Prostate gland (tissue), 2 donors: Measurements from ENCODE around the gene E4F1. TPM values are rescaled to one million over a fixed set of nuclear protein-coding genes. Genes with fewer than 3 reads are reported as not detected.

Experiments used
- DNase-seq: peaks from one replicate; pipeline ENCODE4 v3.0.0-alpha.2; 2019; ENCODE audit warnings: low spot score
- H3K27ac ChIP-seq, 2 donors: fragments of 200-600 bp; sonication (generic); 2 replicates each; pipeline ENCODE4 v1.5.1; 2017 to 2019
- H3K27me3 ChIP-seq: fragments of 200-600 bp; sonication (generic); replicated peaks from 2 replicates; pipeline ENCODE4 v1.5.1; 2019; ENCODE audit not compliant: insufficient read depth
- H3K36me3 ChIP-seq, 2 donors: fragments of 200-600 bp; sonication (generic); 1 replicate in 1 of 2; 2 replicates in 1 of 2; pipeline versions ENCODE4 v1.5.1 to v1.8.1; 2017 to 2019
- H3K4me1 ChIP-seq: fragments of 200-600 bp; sonication (generic); replicated peaks from 2 replicates; pipeline ENCODE4 v1.5.1; 2019
- H3K4me3 ChIP-seq, 2 donors: fragments of 200-600 bp; sonication (generic); 2 replicates each; pipeline ENCODE4 v1.5.1; 2017 to 2019
- H3K9me3 ChIP-seq: fragments of 200-600 bp; sonication (generic); 2 replicates; pipeline ENCODE4 v1.5.1; 2017
- POLR2A ChIP-seq: fragments of 450-650 bp; IDR thresholded peaks from one replicate; pipeline ENCODE4 v1.6.1; 2016; ENCODE audit warnings: antibody characterized with exemption, mild to moderate bottlenecking
- POLR2AphosphoS5 ChIP-seq: sonication (generic); formaldehyde crosslinking; IDR thresholded peaks from one replicate; pipeline ENCODE4 v1.6.1; 2017; ENCODE audit warnings: antibody characterized with exemption
- WGBS: methylation state at CpG from one replicate; pipeline ENCODE4 v1.1.5; 2018; 5-methylcytosine and 5-hydroxymethylcytosine counted together
- intact Hi-C: fragments of 100-400 bp; cut with DNase I; formaldehyde crosslinking; loops from one replicate; pipeline ENCODE4 v1.14.2; 2022
- total RNA-seq, 2 donors: library from RNA; depleted of rRNA; stranded (reverse); fragments of >200 nt; gene quantifications; one replicate each; pipeline ENCODE4 v1.1.0, GENCODE V29; 2016
- TF ChIP-seq, protein P1 (sequence below), 4 experiments: fragments of 200-600 bp in 2 of 4; fragments of 450-650 bp in 2 of 4; sonication (generic) in 2 of 4; IDR thresholded peaks; 1 replicate in 3 of 4; 2 replicates in 1 of 4; pipeline ENCODE4 v1.5.1; 2016 to 2019; ENCODE audit warnings: antibody characterized with exemption in 4 of 4, mild to moderate bottlenecking in 2 of 4, moderate library complexity in 2 of 4

The E4F1 gene
- total RNA-seq, 2 donors from 2014 or later: 38.7 to 69.1 TPM

DNA sequence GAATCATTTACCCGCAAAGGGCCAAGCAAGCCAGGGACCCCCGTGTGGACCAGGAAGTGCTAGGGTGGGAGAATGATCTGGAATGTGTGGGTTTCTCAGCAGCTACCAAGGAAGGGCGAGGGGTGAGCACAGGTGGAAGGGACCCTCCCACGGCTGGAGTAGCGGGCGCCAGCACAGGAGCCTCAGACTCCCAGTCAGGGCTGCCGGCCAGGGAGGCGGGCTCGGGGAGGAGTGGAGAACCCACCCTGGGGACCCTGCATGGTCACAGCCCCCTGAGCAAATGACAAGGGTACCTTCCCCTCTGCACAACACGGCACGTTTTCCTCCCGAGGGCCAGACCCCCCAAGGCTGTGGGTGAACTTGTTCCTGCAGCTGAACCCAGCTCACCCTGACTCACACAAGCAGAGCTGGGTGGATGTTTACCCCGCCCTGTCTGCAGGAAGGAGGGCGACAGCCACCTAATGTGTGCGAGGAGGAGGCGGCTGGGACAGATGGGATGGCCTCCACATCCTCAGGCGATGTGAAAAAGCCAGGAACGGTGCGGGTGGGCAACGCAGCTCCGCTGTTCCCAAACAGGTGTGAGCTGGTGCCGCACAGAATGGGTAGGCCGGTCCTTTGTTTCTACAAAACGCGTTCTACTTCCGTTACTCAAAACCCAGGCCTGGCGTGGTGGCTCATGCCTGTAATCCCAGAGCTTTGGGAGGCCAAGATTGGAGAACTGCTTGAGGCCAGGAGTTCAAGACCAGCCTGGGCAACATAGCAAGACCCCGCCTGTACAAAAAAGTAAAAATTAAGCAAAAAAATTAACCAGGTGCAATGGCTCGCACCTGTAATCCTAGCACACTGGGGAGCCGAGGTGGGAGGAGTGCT lies 21.8 kb downstream of the E4F1 start:
- intact Hi-C loops: loop anchor here (10.0 kb wide), 1 partner anchor 220 kb away; the partner anchor contains the start of gene NHERF2
- no peak for DNase-seq
- TF ChIP-seq POLR2A (no peak), POLR2AphosphoS5 (no peak)
- TF ChIP-seq, protein P1, sequence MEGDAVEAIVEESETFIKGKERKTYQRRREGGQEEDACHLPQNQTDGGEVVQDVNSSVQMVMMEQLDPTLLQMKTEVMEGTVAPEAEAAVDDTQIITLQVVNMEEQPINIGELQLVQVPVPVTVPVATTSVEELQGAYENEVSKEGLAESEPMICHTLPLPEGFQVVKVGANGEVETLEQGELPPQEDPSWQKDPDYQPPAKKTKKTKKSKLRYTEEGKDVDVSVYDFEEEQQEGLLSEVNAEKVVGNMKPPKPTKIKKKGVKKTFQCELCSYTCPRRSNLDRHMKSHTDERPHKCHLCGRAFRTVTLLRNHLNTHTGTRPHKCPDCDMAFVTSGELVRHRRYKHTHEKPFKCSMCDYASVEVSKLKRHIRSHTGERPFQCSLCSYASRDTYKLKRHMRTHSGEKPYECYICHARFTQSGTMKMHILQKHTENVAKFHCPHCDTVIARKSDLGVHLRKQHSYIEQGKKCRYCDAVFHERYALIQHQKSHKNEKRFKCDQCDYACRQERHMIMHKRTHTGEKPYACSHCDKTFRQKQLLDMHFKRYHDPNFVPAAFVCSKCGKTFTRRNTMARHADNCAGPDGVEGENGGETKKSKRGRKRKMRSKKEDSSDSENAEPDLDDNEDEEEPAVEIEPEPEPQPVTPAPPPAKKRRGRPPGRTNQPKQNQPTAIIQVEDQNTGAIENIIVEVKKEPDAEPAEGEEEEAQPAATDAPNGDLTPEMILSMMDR (IDR thresholded peaks at IDR 0.05): no peak
- H3K27me3 ChIP-seq: no peaks in the 10 kb centered on the region
- H3K27ac ChIP-seq: no peak overlapping the region
- H3K9me3 ChIP-seq: no peaks in the 10 kb centered on the region
- H3K36me3 ChIP-seq: peaks cover 9 to 10% of the 10 kb centered on the region in 2 donors
- 92% methylated on average over 28 of the region's 30 CpGs for WGBS
- no peak overlapping the region for H3K4me3 ChIP-seq
- H3K4me1 ChIP-seq: no peaks in the 10 kb centered on the region

- 86% methylated on average over 17 of the region's 18 CpGs for WGBS
Measured at GRCh38 chr16:2246301-2246885, 23.0 kb downstream of the E4F1 start.

GRCh38 chr16:2250652-2251295 lies 27.4 kb downstream of the E4F1 start:
- WGBS: 4% methylated on average over 35 of the region's 35 CpGs
- H3K4me1 ChIP-seq: peaks cover 10% of the 10 kb centered on the region
- no peaks in the 10 kb centered on the region for H3K9me3 ChIP-seq
- TF ChIP-seq POLR2A (no peak), POLR2AphosphoS5 (no peak)
- TF ChIP-seq, protein P1 (IDR thresholded peaks at IDR 0.05): no peak
- DNase-seq: no peak
- no peaks in the 10 kb centered on the region for H3K27me3 ChIP-seq
- intact Hi-C loops: loop anchor here (5.0 to 10.0 kb wide), 2 partner anchors 46 to 93 kb away; partner anchors contain the start of genes MLST8 and TRAF7
- peak overlapping the region; percentile 73 to 84 for H3K4me3 ChIP-seq
- peak overlapping the region; percentile 88 to 94 for H3K27ac ChIP-seq
- peaks cover 10 to 20% of the 10 kb centered on the region in 2 donors for H3K36me3 ChIP-seq

More at GRCh38 chr16:2246301-2246885, 23.0 kb downstream of the E4F1 start:
- Histone ChIP-seq H3K36me3 (peaks cover 9 to 10% of the 10 kb centered on the region in 2 donors), H3K9me3 (no peaks in the 10 kb centered on the region), H3K27ac (no peak overlapping the region), H3K27me3 (no peaks in the 10 kb centered on the region), H3K4me3 (no peak overlapping the region), H3K4me1 (no peaks in the 10 kb centered on the region)
- no peak for DNase-seq
- intact Hi-C loops: loop anchor here (10.0 kb wide), 1 partner anchor 222 kb away; the partner anchor contains the start of gene NHERF2
- TF ChIP-seq POLR2AphosphoS5: no peak

GRCh38 chr16:2251296-2252111 lies 28.1 kb downstream of the E4F1 start, which contains the start of gene ECI1:
Gene ECI1, minus strand, starts transcription at chr16:2251587. Its CDS starts 21 bp downstream, at chr16:2251566.
- no peaks in the 10 kb centered on the region for H3K27me3 ChIP-seq
- peak; percentile 85 for TF ChIP-seq POLR2A
- TF ChIP-seq, protein P1 (IDR thresholded peaks at IDR 0.05): peak; percentile 53 to 96 (median 84)
- TF ChIP-seq POLR2AphosphoS5: peak; percentile 93
- WGBS: 2% methylated on average over 57 of the region's 88 CpGs
- H3K4me1 ChIP-seq: peaks cover 10% of the 10 kb centered on the region
- H3K27ac ChIP-seq: peak within 1 kb of the TSS; percentile 88 to 94
- DNase-seq: peak; percentile 92
- H3K4me3 ChIP-seq: peak within 1 kb of the TSS; percentile 73 to 84
- peaks cover 10 to 12% of the 10 kb centered on the region in 2 donors for H3K36me3 ChIP-seq
- H3K9me3 ChIP-seq: no peaks in the 10 kb centered on the region
- intact Hi-C loops: loop anchor here (5.0 to 10.0 kb wide), 2 partner anchors 47 to 94 kb away; partner anchors contain the start of genes MLST8 and TRAF7
